IMR-90 (cell line): Measurements from ENCODE around the gene CYP19A1. TPM values are rescaled to one million over a fixed set of nuclear protein-coding genes. Genes with fewer than 3 reads are reported as not detected.

Experiments
- ATAC-seq: fragments of 200-7000 bp; cut with Tn5 transposase; 2 replicates; pipeline ENCODE4 v1.9.1; 2020; ENCODE audit warnings: low read depth, mild to moderate bottlenecking, moderate library complexity
- BruUV-seq: library from RNA; stranded (reverse); fragments of 400-500 nt; replicated peaks from 2 replicates; lab custom pipeline; 2021; lab: Mats Ljungman, UMichigan
- CTCF ChIA-PET: fragments of 300-600 bp; formaldehyde crosslinking; extraction: SDS; loops from one replicate; lab custom pipeline; 2021; ENCODE audit warnings: antibody characterized with exemption; lab: Yijun Ruan, JAX
- POLR2A ChIA-PET: fragments of 300-600 bp; sonication (Branson Sonifier 250); formaldehyde crosslinking; loops from one replicate; lab custom pipeline; 2022; ENCODE audit warnings: antibody characterized with exemption; ENCODE audit not compliant: unreplicated experiment; lab: Charles Lee
- DNase-seq: peaks from one replicate; pipeline ENCODE4 v3.0.0; 2013
- H2AFZ ChIP-seq: replicated peaks from 2 replicates; pipeline ENCODE3; 2013; ENCODE audit warnings: low read length, mild to moderate bottlenecking; ENCODE audit not compliant: poor library complexity
- H2AK5ac ChIP-seq: 2 replicates; pipeline ENCODE4 v1.6.1; 2013; ENCODE audit warnings: low read depth, low read length, inconsistent platforms
- H2AK9ac ChIP-seq: replicated peaks from 2 replicates; pipeline ENCODE3; 2013; ENCODE audit warnings: mild to moderate bottlenecking, low read depth, low read length, moderate library complexity; ENCODE audit not compliant: poor library complexity
- H2BK120ac ChIP-seq: 2 replicates; pipeline ENCODE4 v1.6.1; 2013; ENCODE audit warnings: low read depth, low read length, inconsistent platforms
- H2BK15ac ChIP-seq: 3 replicates; pipeline ENCODE4 v1.6.1; 2013; ENCODE audit warnings: low read depth, low read length, inconsistent platforms
- H2BK20ac ChIP-seq: 2 replicates; pipeline ENCODE4 v1.6.1; 2013; ENCODE audit warnings: low read depth, mild to moderate bottlenecking, inconsistent platforms, low read length, moderate library complexity
- H2BK5ac ChIP-seq: 2 replicates; pipeline ENCODE4 v1.6.1; 2013; ENCODE audit warnings: mild to moderate bottlenecking, low read depth, low read length, inconsistent platforms; ENCODE audit not compliant: poor library complexity, severe bottlenecking
- H3K14ac ChIP-seq: replicated peaks from 2 replicates; pipeline ENCODE4 v1.6.1; 2013; ENCODE audit warnings: low read depth, low read length, inconsistent platforms
- H3K18ac ChIP-seq: 2 replicates; pipeline ENCODE4 v1.6.1; 2013; ENCODE audit warnings: low read depth, low read length, control low read depth
- H3K23ac ChIP-seq: 2 replicates; pipeline ENCODE4 v1.6.1; 2013; ENCODE audit warnings: low read depth, low read length, inconsistent platforms
- H3K27ac ChIP-seq: 2 replicates; pipeline ENCODE4 v1.5.1; 2013; ENCODE audit warnings: mild to moderate bottlenecking, control low read depth, low read length; ENCODE audit not compliant: insufficient read depth
- H3K27me3 ChIP-seq: 2 replicates; pipeline ENCODE4 v1.6.1; 2013; ENCODE audit warnings: low read length; ENCODE audit not compliant: control insufficient read depth, insufficient read depth
- H3K36me3 ChIP-seq: 2 replicates; pipeline ENCODE4 v1.6.1; 2013; ENCODE audit warnings: low read length, mixed read lengths; ENCODE audit not compliant: control insufficient read depth, insufficient read depth
- H3K4ac ChIP-seq: 2 replicates; pipeline ENCODE4 v1.6.1; 2013; ENCODE audit warnings: low read depth, low read length, inconsistent platforms
- H3K4me1 ChIP-seq: 2 replicates; pipeline ENCODE4 v1.6.1; 2013; ENCODE audit warnings: low read length, mixed read lengths; ENCODE audit not compliant: control insufficient read depth, insufficient read depth
- H3K4me2 ChIP-seq: 2 replicates; pipeline ENCODE4 v1.6.1; 2013; ENCODE audit warnings: low read depth, mild to moderate bottlenecking, control low read depth, low read length, moderate library complexity
- H3K4me3 ChIP-seq: 2 replicates; pipeline ENCODE4 v1.5.1; 2013; ENCODE audit warnings: low read depth, mild to moderate bottlenecking, control low read depth, low read length, moderate library complexity; ENCODE audit not compliant: insufficient read depth
- H3K56ac ChIP-seq: 2 replicates; pipeline ENCODE4 v1.6.1; 2013; ENCODE audit warnings: low read length, inconsistent platforms; ENCODE audit not compliant: insufficient read depth; ENCODE audit errors: extremely low read depth
- H3K79me1 ChIP-seq, 2 experiments: 2 replicates each; pipeline ENCODE4 v1.6.1; 2013; ENCODE audit warnings: low read length in 2 of 2, inconsistent platforms in 1 of 2, low read depth in 1 of 2
- H3K9ac ChIP-seq: 2 replicates; pipeline ENCODE4 v1.6.1; 2013; ENCODE audit warnings: low read depth, low read length, control low read depth
- H3K9me1 ChIP-seq: 2 replicates; pipeline ENCODE4 v1.6.1; 2013; ENCODE audit warnings: low read length, inconsistent platforms; ENCODE audit not compliant: insufficient read depth
- H3K9me3 ChIP-seq: 2 replicates; pipeline ENCODE4 v1.6.1; 2013; ENCODE audit warnings: low read length; ENCODE audit not compliant: control insufficient read depth, insufficient read depth
- H4K20me1 ChIP-seq: 2 replicates; pipeline ENCODE4 v1.6.1; 2013; ENCODE audit warnings: low read length, inconsistent platforms; ENCODE audit not compliant: insufficient read depth
- H4K5ac ChIP-seq: 2 replicates; pipeline ENCODE4 v1.6.1; 2013; ENCODE audit warnings: mild to moderate bottlenecking, low read depth, low read length, control low read depth
- H4K8ac ChIP-seq, 2 experiments: 2 replicates each; pipeline ENCODE4 v1.6.1; 2013; ENCODE audit warnings: low read depth in 2 of 2, low read length in 2 of 2, control low read depth in 1 of 2, inconsistent platforms in 1 of 2
- H4K91ac ChIP-seq: 2 replicates; pipeline ENCODE4 v1.6.1; 2013; ENCODE audit warnings: low read depth, low read length, inconsistent platforms; ENCODE audit not compliant: insufficient read depth
- BHLHE40 ChIP-seq: fragments of 150-350 bp; IDR thresholded peaks from 2 replicates; pipeline ENCODE4 v1.6.1; 2016; ENCODE audit warnings: mild to moderate bottlenecking, low read depth, low read length
- CEBPB ChIP-seq: IDR thresholded peaks from 2 replicates; pipeline ENCODE4 v1.6.1; 2012; ENCODE audit warnings: low read depth, low read length, improper control_type of control experiment
- CHD1 ChIP-seq: IDR thresholded peaks from 2 replicates; pipeline ENCODE4 v1.6.1; 2012; ENCODE audit warnings: low read depth, low read length, improper control_type of control experiment
- CTCF ChIP-seq: conservative IDR thresholded peaks from 2 replicates; pipeline ENCODE4 v1.5.1; 2012; ENCODE audit warnings: mild to moderate bottlenecking, low read depth, low read length, improper control_type of control experiment
- ELK1 ChIP-seq: fragments of 150-350 bp; IDR thresholded peaks from 2 replicates; pipeline ENCODE4 v1.6.1; 2016; ENCODE audit warnings: low read depth, mild to moderate bottlenecking, low read length, moderate library complexity, borderline replicate concordance
- FOS ChIP-seq: fragments of 150-350 bp; IDR thresholded peaks from 2 replicates; pipeline ENCODE4 v1.6.1; 2016; ENCODE audit warnings: low read depth, low read length
- MAFK ChIP-seq: IDR thresholded peaks from 2 replicates; pipeline ENCODE4 v1.6.1; 2012; ENCODE audit warnings: low read depth, low read length, improper control_type of control experiment
- MAZ ChIP-seq: IDR thresholded peaks from 2 replicates; pipeline ENCODE4 v1.6.1; 2012; ENCODE audit warnings: low read depth, mild to moderate bottlenecking, low read length, improper control_type of control experiment, moderate library complexity, borderline replicate concordance
- MXI1 ChIP-seq: IDR thresholded peaks from 2 replicates; pipeline ENCODE4 v1.6.1; 2012; ENCODE audit warnings: low read depth, mild to moderate bottlenecking, low read length, moderate library complexity, borderline replicate concordance
- NFE2L2 ChIP-seq: fragments of 150-350 bp; IDR thresholded peaks from 2 replicates; pipeline ENCODE4 v1.6.1; 2016; ENCODE audit warnings: low read depth, mild to moderate bottlenecking, low read length
- POLR2A ChIP-seq: IDR thresholded peaks from 2 replicates; pipeline ENCODE4 v1.6.1; 2012; ENCODE audit warnings: mild to moderate bottlenecking, low read depth, low read length
- RAD21 ChIP-seq: IDR thresholded peaks from 2 replicates; pipeline ENCODE4 v1.6.1; 2012; ENCODE audit warnings: low read length, improper control_type of control experiment
- RCOR1 ChIP-seq: IDR thresholded peaks from 2 replicates; pipeline ENCODE4 v1.6.1; 2012; ENCODE audit warnings: mild to moderate bottlenecking, low read length, improper control_type of control experiment; ENCODE audit not compliant: insufficient replicate concordance
- RFX5 ChIP-seq: IDR thresholded peaks from 2 replicates; pipeline ENCODE4 v1.8.0; 2012; ENCODE audit warnings: low read depth, mild to moderate bottlenecking, low read length, moderate library complexity
- SMC3 ChIP-seq: fragments of 150-350 bp; IDR thresholded peaks from 2 replicates; pipeline ENCODE4 v1.6.1; 2016; ENCODE audit warnings: low read depth, mild to moderate bottlenecking, antibody characterized with exemption, low read length, moderate library complexity
- USF2 ChIP-seq: fragments of 150-350 bp; IDR thresholded peaks from 2 replicates; pipeline ENCODE4 v1.6.1; 2017; ENCODE audit warnings: mild to moderate bottlenecking, antibody characterized with exemption, low read length, low read depth
- dilution Hi-C: fragments of 300-500 bp; cut with HindIII; formaldehyde crosslinking; loops from one replicate; pipeline ENCODE4 v1.14.3; 2018; ENCODE audit warnings: low sequenced_read_pairs; ENCODE audit not compliant: unreplicated experiment
- in situ Hi-C: fragments of 300-500 bp; cut with MboI; formaldehyde crosslinking; loops from 3 replicates; pipeline ENCODE4 v1.14.3; 2019; ENCODE audit warnings: low sequenced_read_pairs, inconsistent platforms, mixed read lengths
- intact Hi-C: fragments of 100-400 bp; cut with micrococcal nuclease; formaldehyde crosslinking; loops from 2 replicates; pipeline ENCODE4 v1.10.0; 2022
- polyA plus RNA-seq, 3 experiments: library from polyadenylated mRNA; depleted of rRNA; stranded (reverse); fragments of >200 nt; gene quantifications; 2 replicates each; pipeline ENCODE4 v1.2.3, GENCODE V29; 2012; ENCODE audit warnings: low replicate concordance in 1 of 3
- total RNA-seq: library from RNA; depleted of rRNA; stranded (reverse); fragments of >200 nt; gene quantifications from 2 replicates; pipeline ENCODE4 v1.2.3, GENCODE V29; 2012

The CYP19A1 gene
- total and polyA plus RNA-seq, 2 of the 4 experiments (the other 2 are of a cell fraction) = not detected

GRCh38 chr15:51243774-51244173 lies 94.6 kb downstream of the CYP19A1 start:
- Histone ChIP-seq H4K8ac (no peak overlapping the region), H3K18ac (no peak overlapping the region), H3K27me3 (peaks cover 31% of the 10 kb centered on the region), H2AK9ac (no peak overlapping the region), H3K36me3 (no peaks in the 10 kb centered on the region), H3K27ac (no peak overlapping the region), H3K23ac (no peak overlapping the region), H3K9ac (no peak overlapping the region), H2BK20ac (no peak overlapping the region), H3K4me3 (no peak overlapping the region), H3K79me1 (no peaks in the 10 kb centered on the region), H3K9me1 (no peaks in the 10 kb centered on the region), H3K14ac (no peak overlapping the region), H2AFZ (no peak overlapping the region), H2BK120ac (no peak overlapping the region), H2BK15ac (no peak overlapping the region), H4K5ac (no peak overlapping the region), H3K4me2 (no peak overlapping the region), H3K56ac (no peak overlapping the region), H3K9me3 (no peaks in the 10 kb centered on the region), H4K20me1 (no peaks in the 10 kb centered on the region), H2AK5ac (no peak overlapping the region), H3K4ac (no peak overlapping the region), H2BK5ac (no peak overlapping the region), H3K4me1 (no peaks in the 10 kb centered on the region), H4K91ac (no peak overlapping the region)
- POLR2A ChIA-PET = no interaction called here
- ATAC-seq = no peak
- intact Hi-C loops = no loop called here
- dilution Hi-C loops = no loop called here
- TF ChIP-seq MAFK = no peak
- no peak for TF ChIP-seq CEBPB
- no peak for TF ChIP-seq RAD21
- TF ChIP-seq MAZ = no peak
- no peak for TF ChIP-seq RFX5
- TF ChIP-seq CTCF = no peak
- no peak for TF ChIP-seq ELK1
- TF ChIP-seq RCOR1 = no peak
- no peak for TF ChIP-seq NFE2L2
- no peak for TF ChIP-seq CHD1
- TF ChIP-seq MXI1 = no peak
- TF ChIP-seq BHLHE40 = no peak
- no peak for TF ChIP-seq POLR2A
- TF ChIP-seq USF2 = no peak
- TF ChIP-seq SMC3 = no peak
- no peak for TF ChIP-seq FOS
- in situ Hi-C loops = no loop called here
- no TSS peak for BruUV-seq
- CTCF ChIA-PET = no interaction called here
- DNase-seq = peak; percentile 16
